Neuronal stem cell (in vitro differentiated cells): ENCODE measurements around the gene SLC38A8.

Source experiments
- DNase-seq: peaks from one replicate; pipeline ENCODE4 v3.0.0-alpha.2; 2013; ENCODE audit warnings: low spot score
- H2AFZ ChIP-seq: one replicate; pipeline ENCODE4 v1.6.1; 2013; ENCODE audit warnings: mild to moderate bottlenecking, low read length, inconsistent platforms
- H2AK5ac ChIP-seq: 2 replicates; pipeline ENCODE4 v1.6.1; 2013; ENCODE audit warnings: low read depth, mild to moderate bottlenecking, inconsistent platforms, low read length, moderate library complexity, mixed read lengths
- H2BK120ac ChIP-seq: 2 replicates; pipeline ENCODE4 v1.6.1; 2013; ENCODE audit warnings: low read depth, mild to moderate bottlenecking, inconsistent platforms, low read length, moderate library complexity, mixed read lengths
- H2BK12ac ChIP-seq: one replicate; pipeline ENCODE4 v1.6.1; 2013; ENCODE audit warnings: low read length, inconsistent platforms
- H2BK15ac ChIP-seq: 2 replicates; pipeline ENCODE4 v1.6.1; 2013; ENCODE audit warnings: mild to moderate bottlenecking, low read length, inconsistent platforms, mixed read lengths
- H2BK5ac ChIP-seq: one replicate; pipeline ENCODE4 v1.6.1; 2013; ENCODE audit warnings: inconsistent platforms, mild to moderate bottlenecking, low read length, moderate library complexity
- H3K14ac ChIP-seq: one replicate; pipeline ENCODE4 v1.6.1; 2013; ENCODE audit warnings: low read length, inconsistent platforms
- H3K18ac ChIP-seq: 2 replicates; pipeline ENCODE4 v1.6.1; 2013; ENCODE audit warnings: low read length, inconsistent platforms
- H3K23ac ChIP-seq: 2 replicates; pipeline ENCODE4 v1.6.1; 2013; ENCODE audit warnings: low read depth, mild to moderate bottlenecking, mixed read lengths, low read length, inconsistent platforms; ENCODE audit not compliant: poor library complexity
- H3K27ac ChIP-seq: replicated peaks from 3 replicates; pipeline ENCODE4 v1.5.1; 2013; ENCODE audit warnings: low read length, inconsistent platforms
- H3K27me3 ChIP-seq, 3 experiments: 2 replicates each; pipeline ENCODE4 v1.6.1; 2013; ENCODE audit warnings: low read length in 3 of 3, mild to moderate bottlenecking in 2 of 3, inconsistent platforms in 1 of 3, low read depth in 1 of 3, mixed read lengths in 1 of 3, moderate library complexity in 1 of 3; ENCODE audit not compliant: control insufficient read depth in 3 of 3, insufficient read depth in 3 of 3
- H3K36me3 ChIP-seq, 2 donors: replicated peaks in 1 of 2; 2 replicates each; pipeline ENCODE4 v1.6.1; 2013; ENCODE audit warnings: low read length in 2 of 2; ENCODE audit not compliant: control insufficient read depth in 2 of 2, insufficient read depth in 2 of 2
- H3K4ac ChIP-seq: 2 replicates; pipeline ENCODE4 v1.6.1; 2013; ENCODE audit warnings: inconsistent platforms, mild to moderate bottlenecking, low read length, moderate library complexity
- H3K4me1 ChIP-seq, 2 donors: 1 replicate in 1 of 2; 2 replicates in 1 of 2; pipeline ENCODE4 v1.6.1; 2013; ENCODE audit warnings: low read length in 2 of 2, low read depth in 1 of 2; ENCODE audit not compliant: control insufficient read depth in 2 of 2, insufficient read depth in 1 of 2
- H3K4me2 ChIP-seq: one replicate; pipeline ENCODE4 v1.6.1; 2013; ENCODE audit warnings: mild to moderate bottlenecking, low read length, inconsistent platforms; ENCODE audit not compliant: insufficient read depth, poor library complexity, severe bottlenecking
- H3K4me3 ChIP-seq, 2 donors: 2 replicates each; pipeline ENCODE4 v1.5.1; 2013; ENCODE audit warnings: low read length in 2 of 2, mild to moderate bottlenecking in 2 of 2, inconsistent platforms in 1 of 2, moderate library complexity in 1 of 2
- H3K79me1 ChIP-seq: one replicate; pipeline ENCODE4 v1.6.1; 2013; ENCODE audit warnings: low read depth, mild to moderate bottlenecking, inconsistent platforms, low read length, moderate library complexity
- H3K9ac ChIP-seq: one replicate; pipeline ENCODE4 v1.6.1; 2013; ENCODE audit warnings: mild to moderate bottlenecking, low read depth, low read length, inconsistent platforms; ENCODE audit not compliant: poor library complexity
- H3K9me3 ChIP-seq, 2 donors: replicated peaks in 1 of 2; 2 replicates each; pipeline versions ENCODE3 to v1.6.1; 2013; ENCODE audit warnings: low read length in 2 of 2, mild to moderate bottlenecking in 2 of 2, inconsistent platforms in 1 of 2, low read depth in 1 of 2, mixed read lengths in 1 of 2, moderate library complexity in 1 of 2; ENCODE audit not compliant: control insufficient read depth in 2 of 2, insufficient read depth in 1 of 2
- H4K8ac ChIP-seq: one replicate; pipeline ENCODE4 v1.6.1; 2013; ENCODE audit warnings: low read depth, mild to moderate bottlenecking, inconsistent platforms, low read length, moderate library complexity
- H4K91ac ChIP-seq: one replicate; pipeline ENCODE4 v1.6.1; 2013; ENCODE audit warnings: low read length, low read depth, mild to moderate bottlenecking, inconsistent platforms; ENCODE audit not compliant: poor library complexity
- WGBS, 2 donors: extraction: QIAGEN DNeasy Blood & Tissue Kit; methylation state at CpG; one replicate each; pipeline ENCODE4 v1.1.7; 2013; ENCODE audit warnings: missing lambda C conversion rate in 2 of 2, mixed read lengths in 1 of 2; ENCODE audit not compliant: insufficient read length in 2 of 2, insufficient replicate concordance in 1 of 2; ENCODE audit errors: extremely low coverage in 2 of 2; 5-methylcytosine and 5-hydroxymethylcytosine counted together

SLC38A8 gene

GRCh38 chr16:84040823-84041820 lies 1.5 kb downstream of the SLC38A8 start:
- no CpG with 5 or more reads among the region's 42 CpGs for WGBS, 2 donors
- Histone ChIP-seq H3K4me2 (no peak overlapping the region), H2AFZ (no peak overlapping the region), H2BK120ac (no peak overlapping the region), H3K27ac (no peak overlapping the region), H2AK5ac (peak overlapping the region; percentile 47), H3K14ac (no peak overlapping the region), H3K27me3 (no peaks in the 10 kb centered on the region), H3K23ac (no peak overlapping the region), H2BK5ac (peak overlapping the region; percentile 15), H3K4me3 (no peak overlapping the region), H3K79me1 (no peaks in the 10 kb centered on the region), H3K9me3 (peaks cover 2 to 3% of the 10 kb centered on the region in 2 donors), H2BK12ac (no peak overlapping the region), H4K8ac (no peak overlapping the region), H2BK15ac (peak overlapping the region; percentile 29), H4K91ac (no peak overlapping the region), H3K4ac (no peak overlapping the region), H3K36me3 (no peaks in the 10 kb centered on the region), H3K18ac (no peak overlapping the region), H3K4me1 (peaks cover 17 to 29% of the 10 kb centered on the region in 2 donors), H3K9ac (no peak overlapping the region)
- DNase-seq = no peak

- DNase-seq = no peak
- H3K36me3 ChIP-seq = no peaks in the 10 kb centered on the region
- H3K9me3 ChIP-seq = peaks cover 3 to 4% of the 10 kb centered on the region in 2 donors
- H4K8ac ChIP-seq = no peak overlapping the region
- H3K9ac ChIP-seq = no peak overlapping the region
- peak overlapping the region; percentile 29 for H2BK15ac ChIP-seq
- no peaks in the 10 kb centered on the region for H3K27me3 ChIP-seq
- H2AK5ac ChIP-seq = peak overlapping the region; percentile 2
- H3K4me3 ChIP-seq = no peak overlapping the region
- no CpG with 5 or more reads among the region's 14 CpGs for WGBS, 2 donors
- peak overlapping the region; percentile 43 for H2BK5ac ChIP-seq
- H3K79me1 ChIP-seq = no peaks in the 10 kb centered on the region
- H3K23ac ChIP-seq = no peak overlapping the region
- H2BK120ac ChIP-seq = no peak overlapping the region
- H3K27ac ChIP-seq = no peak overlapping the region
- no peak overlapping the region for H3K4me2 ChIP-seq
- no peak overlapping the region for H3K4ac ChIP-seq
- no peak overlapping the region for H4K91ac ChIP-seq
- H3K4me1 ChIP-seq = peaks cover 17 to 27% of the 10 kb centered on the region in 2 donors
- no peak overlapping the region for H2AFZ ChIP-seq
- no peak overlapping the region for H2BK12ac ChIP-seq
- peak overlapping the region; percentile 45 for H3K18ac ChIP-seq
- H3K14ac ChIP-seq = no peak overlapping the region
Observed at GRCh38 chr16:84040226-84040822, 2.3 kb downstream of the SLC38A8 start.

GRCh38 chr16:84039696-84040095 lies 2.9 kb downstream of the SLC38A8 start:
- Histone ChIP-seq H3K27ac (no peak overlapping the region), H2AFZ (no peak overlapping the region)

GRCh38 chr16:84038469-84038868 lies 4.1 kb downstream of the SLC38A8 start:
- Histone ChIP-seq H3K4ac (no peak overlapping the region), H3K4me2 (no peak overlapping the region), H3K27ac (no peak overlapping the region), H3K23ac (no peak overlapping the region), H3K27me3 (no peaks in the 10 kb centered on the region), H3K9ac (no peak overlapping the region), H3K79me1 (no peaks in the 10 kb centered on the region), H4K8ac (no peak overlapping the region), H3K9me3 (peaks cover 3 to 6% of the 10 kb centered on the region in 2 donors), H2AFZ (no peak overlapping the region), H3K4me3 (no peak overlapping the region), H3K18ac (no peak overlapping the region), H2BK12ac (no peak overlapping the region), H2BK15ac (no peak overlapping the region), H4K91ac (no peak overlapping the region), H3K4me1 (peaks cover 8 to 12% of the 10 kb centered on the region in 2 donors), H3K36me3 (no peaks in the 10 kb centered on the region), H2AK5ac (no peak overlapping the region), H2BK5ac (no peak overlapping the region), H3K14ac (no peak overlapping the region), H2BK120ac (no peak overlapping the region)
- WGBS, 2 donors = no CpG with 5 or more reads among the region's 12 CpGs
- no peak for DNase-seq

More at GRCh38 chr16:84039696-84040095, 2.9 kb downstream of the SLC38A8 start:
- Histone ChIP-seq H2BK12ac (no peak overlapping the region), H4K8ac (no peak overlapping the region), H2AK5ac (peak overlapping the region; percentile 2), H3K9ac (no peak overlapping the region), H3K4ac (no peak overlapping the region), H3K9me3 (peaks cover 3 to 4% of the 10 kb centered on the region in 2 donors), H3K18ac (peak overlapping the region; percentile 45), H3K79me1 (no peaks in the 10 kb centered on the region), H3K14ac (no peak overlapping the region), H3K4me3 (no peak overlapping the region), H3K27me3 (no peaks in the 10 kb centered on the region), H3K23ac (no peak overlapping the region), H4K91ac (no peak overlapping the region), H2BK15ac (no peak overlapping the region), H3K4me2 (no peak overlapping the region), H2BK5ac (peak overlapping the region; percentile 43), H2BK120ac (no peak overlapping the region), H3K4me1 (peaks cover 17 to 24% of the 10 kb centered on the region in 2 donors), H3K36me3 (no peaks in the 10 kb centered on the region)
- no peak for DNase-seq
- no CpG with 5 or more reads among the region's 12 CpGs for WGBS, 2 donors
